Uterus (tissue), 2 donors: ENCODE measurements around the gene SP5.

ENCODE experiments used
- CTCF ChIP-seq, 4 experiments: fragments of 200-600 bp in 2 of 4; fragments of 450-650 bp in 2 of 4; sonication (generic) in 2 of 4; IDR thresholded peaks; one replicate each; pipeline ENCODE4 v1.5.1; 2016 to 2019; ENCODE audit warnings: antibody characterized with exemption in 4 of 4, mild to moderate bottlenecking in 2 of 4, moderate library complexity in 1 of 4
- POLR2A ChIP-seq, 2 donors: fragments of 450-650 bp; IDR thresholded peaks; one replicate each; pipeline ENCODE4 v1.6.1; 2016; ENCODE audit warnings: antibody characterized with exemption in 2 of 2, mild to moderate bottlenecking in 1 of 2, moderate library complexity in 1 of 2

GRCh38 chr2:170696948-170697347, 18.2 kb upstream of the SP5 start:
- TF ChIP-seq POLR2A (IDR thresholded peaks at IDR 0.05) (no peak), CTCF (IDR thresholded peaks at IDR 0.05) (no peak)
